Testis (tissue), 2 donors: ENCODE measurements around the gene YTHDF1.

ENCODE experiments used
- POLR2A ChIP-seq: fragments of 450-650 bp; IDR thresholded peaks from one replicate; pipeline ENCODE4 v1.6.1; 2017; ENCODE audit warnings: antibody characterized with exemption, mild to moderate bottlenecking, moderate library complexity
- TF ChIP-seq, protein P1 (sequence below), 3 experiments: fragments of 450-650 bp in 2 of 3; fragments of 200-600 bp in 1 of 3; sonication (generic) in 1 of 3; IDR thresholded peaks; one replicate each; pipeline ENCODE4 v1.5.1; 2016 to 2019; ENCODE audit warnings: antibody characterized with exemption in 3 of 3, mild to moderate bottlenecking in 2 of 3, moderate library complexity in 1 of 3

DNA sequence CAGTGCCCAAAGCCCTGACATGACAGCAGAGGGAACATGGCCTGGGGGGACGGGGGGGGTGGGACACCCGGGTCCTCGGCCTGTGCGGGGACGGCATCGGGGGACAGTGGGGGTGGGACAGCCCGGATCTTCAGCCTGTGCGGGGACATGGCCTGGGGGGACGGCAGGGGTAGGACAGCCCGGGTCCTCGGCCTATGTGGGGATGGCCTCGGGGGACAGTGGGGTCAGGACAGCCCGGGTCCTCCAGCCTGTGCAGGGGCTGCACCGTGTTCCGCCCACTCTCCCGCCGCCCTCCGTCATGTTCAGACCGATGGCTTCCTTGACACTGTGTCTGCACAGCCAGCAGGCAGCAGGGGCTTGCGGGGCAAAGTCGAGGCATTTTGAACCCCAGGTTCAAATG is 26.8 kb upstream of the YTHDF1 start:
- TF ChIP-seq, protein P1, sequence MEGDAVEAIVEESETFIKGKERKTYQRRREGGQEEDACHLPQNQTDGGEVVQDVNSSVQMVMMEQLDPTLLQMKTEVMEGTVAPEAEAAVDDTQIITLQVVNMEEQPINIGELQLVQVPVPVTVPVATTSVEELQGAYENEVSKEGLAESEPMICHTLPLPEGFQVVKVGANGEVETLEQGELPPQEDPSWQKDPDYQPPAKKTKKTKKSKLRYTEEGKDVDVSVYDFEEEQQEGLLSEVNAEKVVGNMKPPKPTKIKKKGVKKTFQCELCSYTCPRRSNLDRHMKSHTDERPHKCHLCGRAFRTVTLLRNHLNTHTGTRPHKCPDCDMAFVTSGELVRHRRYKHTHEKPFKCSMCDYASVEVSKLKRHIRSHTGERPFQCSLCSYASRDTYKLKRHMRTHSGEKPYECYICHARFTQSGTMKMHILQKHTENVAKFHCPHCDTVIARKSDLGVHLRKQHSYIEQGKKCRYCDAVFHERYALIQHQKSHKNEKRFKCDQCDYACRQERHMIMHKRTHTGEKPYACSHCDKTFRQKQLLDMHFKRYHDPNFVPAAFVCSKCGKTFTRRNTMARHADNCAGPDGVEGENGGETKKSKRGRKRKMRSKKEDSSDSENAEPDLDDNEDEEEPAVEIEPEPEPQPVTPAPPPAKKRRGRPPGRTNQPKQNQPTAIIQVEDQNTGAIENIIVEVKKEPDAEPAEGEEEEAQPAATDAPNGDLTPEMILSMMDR (IDR thresholded peaks at IDR 0.05): no peak
- TF ChIP-seq POLR2A: no peak
